SK-N-MC (cell line): ENCODE measurements around the gene LYPD6.

Experiments
- EZH2 ChIP-seq: fragments of 200-600 bp; sonication (generic); IDR thresholded peaks from one replicate; pipeline ENCODE4 v1.6.1; 2017; ENCODE audit warnings: antibody characterized with exemption
- POLR2AphosphoS5 ChIP-seq: IDR thresholded peaks from 2 replicates; pipeline ENCODE4 v1.6.1; 2012; ENCODE audit warnings: mild to moderate bottlenecking, low read depth, low read length, borderline replicate concordance

GRCh38 chr2:149415086-149415485 lies 84.7 kb downstream of the LYPD6 start:
- TF ChIP-seq EZH2: no peak
- no peak for TF ChIP-seq POLR2AphosphoS5
